Esophagus muscularis mucosa (tissue), 4 donors: ENCODE data around the gene NUF2. TPM values are rescaled to one million over a fixed set of nuclear protein-coding genes. Genes with fewer than 3 reads are reported as not detected.

Source experiments
- DNase-seq: peaks from one replicate; pipeline ENCODE4 v3.0.0-alpha.2; 2017; ENCODE audit errors: extremely low spot score
- H3K27ac ChIP-seq, 4 donors: fragments of 200-600 bp; sonication (generic); replicated peaks in 1 of 4; 1 replicate in 3 of 4; 2 replicates in 1 of 4; pipeline ENCODE4 v1.5.1; 2016 to 2019; ENCODE audit warnings: mild to moderate bottlenecking in 1 of 4
- H3K27me3 ChIP-seq, 4 donors: fragments of 200-600 bp; sonication (generic); one replicate each; pipeline versions ENCODE4 v1.5.1 to v1.6.0; 2016 to 2019
- H3K36me3 ChIP-seq, 4 donors: fragments of 200-600 bp; sonication (generic); one replicate each; pipeline ENCODE4 v1.5.1; 2016 to 2019
- H3K4me1 ChIP-seq, 4 donors: fragments of 200-600 bp; sonication (generic); one replicate each; pipeline ENCODE4 v1.5.1; 2016 to 2019
- H3K4me3 ChIP-seq, 4 donors: fragments of 200-600 bp; sonication (generic); 1 replicate in 2 of 4; 2 replicates in 2 of 4; pipeline ENCODE4 v1.5.1; 2016 to 2019; ENCODE audit warnings: mild to moderate bottlenecking in 4 of 4, moderate library complexity in 1 of 4
- H3K9me3 ChIP-seq, 4 donors: fragments of 200-600 bp; sonication (generic); 1 replicate in 3 of 4; 2 replicates in 1 of 4; pipeline ENCODE4 v1.5.1; 2016 to 2019
- CTCF ChIP-seq, 3 experiments: fragments of 200-600 bp in 2 of 3; fragments of 450-650 bp in 1 of 3; sonication (generic) in 2 of 3; IDR thresholded peaks; one replicate each; pipeline ENCODE4 v1.5.1; 2017 to 2019; ENCODE audit warnings: antibody characterized with exemption in 3 of 3, mild to moderate bottlenecking in 2 of 3, moderate library complexity in 1 of 3
- EP300 ChIP-seq: sonication (generic); formaldehyde crosslinking; IDR thresholded peaks from one replicate; pipeline ENCODE4 v1.6.1; 2017; ENCODE audit warnings: antibody characterized with exemption
- POLR2A ChIP-seq: fragments of 450-650 bp; IDR thresholded peaks from one replicate; pipeline ENCODE4 v1.6.1; 2017; ENCODE audit warnings: antibody characterized with exemption, moderate library complexity, mild to moderate bottlenecking, low read depth
- POLR2AphosphoS5 ChIP-seq, 2 donors: sonication (generic); formaldehyde crosslinking; IDR thresholded peaks; one replicate each; pipeline ENCODE4 v1.6.1; 2017; ENCODE audit warnings: antibody characterized with exemption in 2 of 2
- WGBS: methylation state at CpG from one replicate; pipeline ENCODE4 v1.1.5; 2018; 5-methylcytosine and 5-hydroxymethylcytosine counted together
- intact Hi-C: fragments of 100-400 bp; cut with DNase I; formaldehyde crosslinking; loops from one replicate; pipeline ENCODE4 v1.15.1; 2023
- total RNA-seq, 4 donors: library from RNA; depleted of rRNA; stranded (reverse); fragments of >200 nt; gene quantifications; one replicate each; pipeline versions ENCODE4 v1.1.0 to v1.2.1, GENCODE V29; 2016

NUF2 gene
- total RNA-seq, 4 donors from 2014 or later: 0.52 TPM; not detected in 3

GRCh38 chr1:163335216-163335615 lies 13.5 kb downstream of the NUF2 start:
- intact Hi-C loops: no loop called here
- 94% methylated on average over 1 of the region's 1 CpG for WGBS
- no peak overlapping the region for H3K4me3 ChIP-seq
- no peaks in the 10 kb centered on the region for H3K36me3 ChIP-seq
- no peak for DNase-seq
- H3K9me3 ChIP-seq: no peaks in the 10 kb centered on the region
- H3K27ac ChIP-seq: no peak overlapping the region
- TF ChIP-seq CTCF (IDR thresholded peaks at IDR 0.05) (no peak), POLR2A (no peak), POLR2AphosphoS5 (IDR thresholded peaks at IDR 0.05) (no peak), EP300 (no peak)
- H3K27me3 ChIP-seq: no peaks in the 10 kb centered on the region
- H3K4me1 ChIP-seq: no peaks in the 10 kb centered on the region

- Histone ChIP-seq H3K27ac (no peak overlapping the region), H3K36me3 (no peaks in the 10 kb centered on the region), H3K4me3 (no peak overlapping the region), H3K4me1 (no peaks in the 10 kb centered on the region), H3K9me3 (no peaks in the 10 kb centered on the region), H3K27me3 (no peaks in the 10 kb centered on the region)
- intact Hi-C loops: no loop called here
- WGBS: 100% methylated on average over 1 of the region's 1 CpG
- TF ChIP-seq POLR2A: no peak
- TF ChIP-seq CTCF (IDR thresholded peaks at IDR 0.05): no peak
- TF ChIP-seq POLR2AphosphoS5 (IDR thresholded peaks at IDR 0.05): no peak
- no peak for TF ChIP-seq EP300
- DNase-seq: no peak
These were observed 15.9 kb downstream of the NUF2 start for GRCh38 chr1:163337631-163338030.

- 98% methylated on average over 4 of the region's 4 CpGs for WGBS
- H3K27ac ChIP-seq: no peak overlapping the region
- TF ChIP-seq POLR2AphosphoS5 (IDR thresholded peaks at IDR 0.05) (no peak), POLR2A (no peak), CTCF (IDR thresholded peaks at IDR 0.05) (no peak), EP300 (no peak)
- no peak overlapping the region for H3K4me3 ChIP-seq
- no peaks in the 10 kb centered on the region for H3K9me3 ChIP-seq
- intact Hi-C loops: no loop called here
- no peaks in the 10 kb centered on the region for H3K4me1 ChIP-seq
- no peaks in the 10 kb centered on the region for H3K27me3 ChIP-seq
- no peak for DNase-seq
- H3K36me3 ChIP-seq: no peaks in the 10 kb centered on the region
These were observed 24.6 kb downstream of the NUF2 start for GRCh38 chr1:163346326-163346870.

- Histone ChIP-seq H3K4me3 (no peak overlapping the region), H3K27me3 (no peaks in the 10 kb centered on the region), H3K27ac (no peak overlapping the region), H3K4me1 (no peaks in the 10 kb centered on the region), H3K9me3 (no peaks in the 10 kb centered on the region), H3K36me3 (no peaks in the 10 kb centered on the region)
- intact Hi-C loops: no loop called here
- no peak for DNase-seq
- 96% methylated on average over 2 of the region's 2 CpGs for WGBS
- TF ChIP-seq POLR2AphosphoS5 (IDR thresholded peaks at IDR 0.05) (no peak), EP300 (no peak), CTCF (IDR thresholded peaks at IDR 0.05) (no peak), POLR2A (no peak)
These were observed 25.4 kb downstream of the NUF2 start for GRCh38 chr1:163347106-163347505.

GRCh38 chr1:163351912-163352311 lies 30.2 kb downstream of the NUF2 start:
- WGBS: 99% methylated on average over 2 of the region's 2 CpGs

More at GRCh38 chr1:163351912-163352311, 30.2 kb downstream of the NUF2 start:
- Histone ChIP-seq H3K9me3 (no peaks in the 10 kb centered on the region), H3K4me3 (no peak overlapping the region), H3K36me3 (no peaks in the 10 kb centered on the region), H3K27ac (no peak overlapping the region), H3K4me1 (no peaks in the 10 kb centered on the region), H3K27me3 (no peaks in the 10 kb centered on the region)
- no peak for TF ChIP-seq POLR2AphosphoS5 (IDR thresholded peaks at IDR 0.05)
- no peak for TF ChIP-seq EP300
- TF ChIP-seq POLR2A: no peak
- no peak for TF ChIP-seq CTCF (IDR thresholded peaks at IDR 0.05)
- no peak for DNase-seq
- intact Hi-C loops: no loop called here
